Right lobe of liver (tissue), 6 donors: ENCODE measurements around the gene B4GAT1. TPM values are rescaled to one million over a fixed set of nuclear protein-coding genes. Genes with fewer than 3 reads are reported as not detected.
"Not testable (repeated sequence)": the region's sequence is repeated elsewhere in the genome, so short reads cannot be mapped to it uniquely, and the experiment has no call there.

Experiments used
- ATAC-seq, 4 donors: fragments of 200-7000 bp; cut with Tn5 transposase; one replicate each; pipeline ENCODE4 v1.9.1; 2020; ENCODE audit warnings: mild to moderate bottlenecking in 4 of 4, moderate library complexity in 4 of 4
- DNase-seq, 3 donors: peaks; one replicate each; pipeline ENCODE4 v3.0.0-alpha.2; 2020
- H3K27ac ChIP-seq, 3 donors: fragments of 200-600 bp; one replicate each; pipeline ENCODE4 v1.8.0; 2022
- H3K27me3 ChIP-seq, 2 donors: fragments of 200-600 bp; one replicate each; pipeline ENCODE4 v1.8.0; 2022
- H3K36me3 ChIP-seq, 4 donors: fragments of 200-600 bp; sonication (generic) in 1 of 4; one replicate each; pipeline versions ENCODE4 v1.5.1 to v1.8.0; 2017 to 2022; ENCODE audit warnings: control low read depth in 1 of 4
- H3K4me1 ChIP-seq, 4 donors: fragments of 200-600 bp; sonication (generic) in 1 of 4; one replicate each; pipeline versions ENCODE4 v1.5.1 to v1.8.0; 2017 to 2022; ENCODE audit warnings: control low read depth in 1 of 4
- H3K4me3 ChIP-seq, 3 donors: fragments of 200-600 bp; one replicate each; pipeline ENCODE4 v1.8.0; 2022
- H3K9me3 ChIP-seq, 4 donors: fragments of 200-600 bp; sonication (generic) in 1 of 4; one replicate each; pipeline versions ENCODE4 v1.5.1 to v1.8.0; 2017 to 2022; ENCODE audit warnings: control low read depth in 1 of 4
- CTCF ChIP-seq, 4 donors: fragments of 200-600 bp in 3 of 4; fragments of 450-650 bp in 1 of 4; IDR thresholded peaks; one replicate each; pipeline versions ENCODE4 v1.5.1 to v1.8.0; 2016 to 2022; ENCODE audit warnings: antibody characterized with exemption in 4 of 4, mild to moderate bottlenecking in 2 of 4
- POLR2A ChIP-seq: fragments of 450-650 bp; IDR thresholded peaks from one replicate; pipeline ENCODE4 v1.6.1; 2017; ENCODE audit warnings: antibody characterized with exemption, mild to moderate bottlenecking
- WGBS: methylation state at CpG from one replicate; pipeline ENCODE4 v1.1.6; 2018; ENCODE audit warnings: low coverage, low lambda C conversion rate; ENCODE audit not compliant: insufficient coverage; ENCODE audit errors: missing lambda C conversion rate; 5-methylcytosine and 5-hydroxymethylcytosine counted together
- intact Hi-C, 2 donors: fragments of 100-400 bp; cut with DNase I; formaldehyde crosslinking; loops; one replicate each; pipeline versions ENCODE4 v1.11.2 to v1.14.1; 2022
- total RNA-seq, 6 experiments: library from RNA; depleted of rRNA in 2 of 6; stranded (reverse); fragments of >200 nt in 2 of 6; fragmentation: NEBNext Ultra II Directional in 3 of 6; extraction: Animal tissue kit (Norgen Biotek cat#: 25700) in 3 of 6; gene quantifications; one replicate each; pipeline versions ENCODE4 v1.1.0 to v1.2.4, GENCODE V29; 2016 to 2023
- donor health status: DM: no; HTN: yes; CAD: no.
- donor health status: DM: no; HTN: no; CAD: no.
- donor health status: DM: no; HTN: no; CAD: no.
- donor health status: DM: no; HTN: yes; CAD: no.
- donor health status: DM: no; HTN: yes; CAD: no.

B4GAT1 gene
- total RNA-seq, 6 experiments from 2014 or later = 6.3 to 25.4 (median 15.6) TPM

GRCh38 chr11:66324664-66325063, 22.8 kb downstream of the B4GAT1 start:
- ATAC-seq = no peak
- no peak overlapping the region for H3K4me3 ChIP-seq
- intact Hi-C loops = no loop called here
- WGBS = no CpG with 5 or more reads among the region's 10 CpGs
- no peak for DNase-seq
- no peak for TF ChIP-seq CTCF (IDR thresholded peaks at IDR 0.05)
- TF ChIP-seq POLR2A = no peak
- H3K36me3 ChIP-seq = no peaks in the 10 kb centered on the region
- peaks cover 0 to 8% (median 0%) of the 10 kb centered on the region in 4 donors for H3K4me1 ChIP-seq
- H3K27me3 ChIP-seq = no peaks in the 10 kb centered on the region
- H3K9me3 ChIP-seq = no peaks in the 10 kb centered on the region
- no peak overlapping the region for H3K27ac ChIP-seq

- Histone ChIP-seq H3K4me1 (peaks cover 0 to 9% (median under 1%) of the 10 kb centered on the region in 4 donors), H3K4me3 (no peak overlapping the region), H3K36me3 (no peaks in the 10 kb centered on the region), H3K27ac (no peak overlapping the region), H3K9me3 (no peaks in the 10 kb centered on the region), H3K27me3 (no peaks in the 10 kb centered on the region)
- TF ChIP-seq POLR2A (no peak), CTCF (IDR thresholded peaks at IDR 0.05) (no peak)
- intact Hi-C loops = no loop called here
- 85% methylated on average over 1 of the region's 1 CpG for WGBS
- ATAC-seq (no peak), DNase-seq (no peak)
These were observed 23.7 kb downstream of the B4GAT1 start for GRCh38 chr11:66323684-66324083.

- Histone ChIP-seq H3K4me3 (no peak overlapping the region), H3K27ac (no peak overlapping the region), H3K9me3 (no peaks in the 10 kb centered on the region), H3K27me3 (no peaks in the 10 kb centered on the region), H3K4me1 (peaks cover 0 to 10% (median 4%) of the 10 kb centered on the region in 4 donors), H3K36me3 (no peaks in the 10 kb centered on the region)
- WGBS = 84% methylated on average over 10 of the region's 11 CpGs
- intact Hi-C loops = no loop called here
- DNase-seq (no peak), ATAC-seq (no peak)
- TF ChIP-seq POLR2A (no peak), CTCF (IDR thresholded peaks at IDR 0.05) (no peak)
These were observed 24.5 kb downstream of the B4GAT1 start for GRCh38 chr11:66322732-66323427.

GRCh38 chr11:66321606-66322005, 25.8 kb downstream of the B4GAT1 start:
- no peaks in the 10 kb centered on the region for H3K9me3 ChIP-seq
- no peak overlapping the region for H3K4me3 ChIP-seq
- intact Hi-C loops = no loop called here
- ATAC-seq (no peak), DNase-seq (no peak)
- TF ChIP-seq POLR2A = no peak
- no peak for TF ChIP-seq CTCF (IDR thresholded peaks at IDR 0.05)
- no peaks in the 10 kb centered on the region for H3K27me3 ChIP-seq
- H3K4me1 ChIP-seq = peaks cover 0 to 12% (median 5%) of the 10 kb centered on the region in 4 donors
- H3K27ac ChIP-seq = no peak overlapping the region
- 95% methylated on average over 2 of the region's 4 CpGs for WGBS
- no peaks in the 10 kb centered on the region for H3K36me3 ChIP-seq

GRCh38 chr11:66320748-66321147, 26.7 kb downstream of the B4GAT1 start:
- H3K4me3 ChIP-seq, intact Hi-C loops, H3K9me3 ChIP-seq, H3K27ac ChIP-seq, H3K27me3 ChIP-seq, H3K36me3 ChIP-seq, DNase-seq, ATAC-seq: not testable (repeated sequence)
- peaks cover 0 to 12% (median 5%) of the 10 kb centered on the region in 4 donors for H3K4me1 ChIP-seq
- 84% methylated on average over 4 of the region's 6 CpGs for WGBS

- intact Hi-C loops, ATAC-seq: not testable (repeated sequence)
- WGBS = 54% methylated on average over 2 of the region's 2 CpGs
These were observed 27.1 kb downstream of the B4GAT1 start for GRCh38 chr11:66320289-66320688.

More at GRCh38 chr11:66320289-66320688, 27.1 kb downstream of the B4GAT1 start:
- H3K27me3 ChIP-seq, H3K27ac ChIP-seq, H3K4me3 ChIP-seq, H3K36me3 ChIP-seq, DNase-seq, H3K9me3 ChIP-seq: not testable (repeated sequence)
- H3K4me1 ChIP-seq = peaks cover 0 to 12% (median 5%) of the 10 kb centered on the region in 4 donors
